SU-DHL-6 (cell line): Measurements from ENCODE around the gene IL1RL1.

Experiments used
- H2AFZ ChIP-seq: fragments of 200-600 bp; sonication (generic); 2 replicates; pipeline ENCODE4 v1.6.1; 2014; ENCODE audit warnings: low read depth, mild to moderate bottlenecking, moderate library complexity, mixed read lengths, antibody characterized with exemption, low read length; ENCODE audit not compliant: severe bottlenecking
- H3F3A ChIP-seq: fragments of 200-600 bp; shearing (Covaris generic); 2 replicates; pipeline ENCODE4 v1.6.0; 2016; ENCODE audit warnings: antibody characterized with exemption, mild to moderate bottlenecking; ENCODE audit not compliant: insufficient read depth
- H3K27ac ChIP-seq: fragments of 200-600 bp; sonication (generic); 2 replicates; pipeline ENCODE4 v1.5.1; 2016; ENCODE audit warnings: low read depth, mild to moderate bottlenecking, low read length, moderate library complexity, mixed read lengths
- H3K27me3 ChIP-seq: fragments of 200-600 bp; sonication (generic), shearing (Covaris generic); 2 replicates; pipeline ENCODE4 v1.6.0; 2014; ENCODE audit warnings: mild to moderate bottlenecking, low read length
- H3K36me3 ChIP-seq: fragments of 200-600 bp; sonication (generic); 2 replicates; pipeline ENCODE4 v1.6.1; 2014; ENCODE audit warnings: mild to moderate bottlenecking, low read length, mixed read lengths
- H3K4me2 ChIP-seq: fragments of 300-600, 200-600 bp; shearing (Covaris generic), sonication (generic); 2 replicates; pipeline ENCODE4 v1.6.0; 2014; ENCODE audit warnings: low read length, low read depth, mild to moderate bottlenecking; ENCODE audit not compliant: poor library complexity, severe bottlenecking
- H3K4me3 ChIP-seq: fragments of 200-600 bp; sonication (generic); 2 replicates; pipeline ENCODE4 v1.5.1; 2014; ENCODE audit warnings: antibody characterized with exemption, low read length, mild to moderate bottlenecking, mixed read lengths; ENCODE audit not compliant: insufficient read depth, poor library complexity, severe bottlenecking
- H3K79me2 ChIP-seq: fragments of 200-600 bp; sonication (generic); 2 replicates; pipeline ENCODE4 v1.6.1; 2014; ENCODE audit warnings: mild to moderate bottlenecking, low read length, moderate library complexity; ENCODE audit not compliant: insufficient read depth
- H3K9ac ChIP-seq: fragments of 200-600 bp; sonication (generic); 2 replicates; pipeline ENCODE4 v1.7.0; 2014; ENCODE audit warnings: mild to moderate bottlenecking, low read length
- H3K9me2 ChIP-seq: fragments of 200-600 bp; sonication (generic); replicated peaks from 2 replicates; pipeline ENCODE4 v1.6.1; 2014; ENCODE audit warnings: low read length; ENCODE audit not compliant: insufficient read depth
- H3K9me3 ChIP-seq: fragments of 200-600 bp; sonication (generic); 2 replicates; pipeline ENCODE4 v1.6.1; 2014; ENCODE audit warnings: low read length, mixed read lengths; ENCODE audit not compliant: insufficient read depth
- H4K20me1 ChIP-seq: fragments of 200-600 bp; sonication (generic); 2 replicates; pipeline ENCODE4 v1.6.1; 2014; ENCODE audit warnings: low read depth, mild to moderate bottlenecking, antibody characterized with exemption, low read length, moderate library complexity, mixed read lengths
- CTCF ChIP-seq: fragments of 200-600 bp; sonication (generic); IDR thresholded peaks from one replicate; pipeline ENCODE4 v1.5.1; 2017; ENCODE audit warnings: antibody characterized with exemption, mild to moderate bottlenecking, low read length, moderate library complexity; ENCODE audit not compliant: insufficient read depth, poor library complexity, severe bottlenecking
- EZH2phosphoT487 ChIP-seq: fragments of 200-600 bp; sonication (generic), shearing (Covaris generic); conservative IDR thresholded peaks from 2 replicates; pipeline ENCODE4 v1.6.1; 2018; ENCODE audit warnings: mild to moderate bottlenecking, antibody characterized with exemption, low read length, moderate library complexity, mixed read lengths

Gene IL1RL1

GRCh38 chr2:102356381-102356712 is 45.0 kb downstream of the IL1RL1 start:
- H3K9me2 ChIP-seq = no peaks in the 10 kb centered on the region
- peak overlapping the region; percentile 81 for H2AFZ ChIP-seq
- H3K27me3 ChIP-seq = no peaks in the 10 kb centered on the region
- H3F3A ChIP-seq = no peaks in the 10 kb centered on the region
- no peaks in the 10 kb centered on the region for H3K9me3 ChIP-seq
- H3K36me3 ChIP-seq = no peaks in the 10 kb centered on the region
- H4K20me1 ChIP-seq = no peaks in the 10 kb centered on the region
- peak overlapping the region; percentile 54 for H3K4me2 ChIP-seq
- H3K4me3 ChIP-seq = peak overlapping the region; percentile 44
- H3K79me2 ChIP-seq = no peaks in the 10 kb centered on the region
- no peak for TF ChIP-seq EZH2phosphoT487
- TF ChIP-seq CTCF = no peak
- H3K27ac ChIP-seq = no peak overlapping the region
- H3K9ac ChIP-seq = peak overlapping the region; percentile 50

GRCh38 chr2:102356741-102357140 is 45.4 kb downstream of the IL1RL1 start:
- Histone ChIP-seq H4K20me1 (no peaks in the 10 kb centered on the region), H3K9me3 (no peaks in the 10 kb centered on the region), H3F3A (no peaks in the 10 kb centered on the region), H3K27me3 (no peaks in the 10 kb centered on the region), H3K4me2 (peak overlapping the region; percentile 54), H3K36me3 (no peaks in the 10 kb centered on the region), H3K9ac (peak overlapping the region; percentile 50; the same call in 1 of the 2 replicates), H3K9me2 (no peaks in the 10 kb centered on the region), H3K27ac (no peak overlapping the region), H2AFZ (no peak overlapping the region), H3K4me3 (no peak overlapping the region), H3K79me2 (no peaks in the 10 kb centered on the region)
- TF ChIP-seq EZH2phosphoT487 (no peak), CTCF (no peak)

- no peaks in the 10 kb centered on the region for H3F3A ChIP-seq
- TF ChIP-seq EZH2phosphoT487 (no peak), CTCF (no peak)
- H3K9ac ChIP-seq = no peak overlapping the region
- H3K9me3 ChIP-seq = no peaks in the 10 kb centered on the region
- H3K27ac ChIP-seq = no peak overlapping the region
- H2AFZ ChIP-seq = no peak overlapping the region
- H3K4me3 ChIP-seq = no peak overlapping the region
- no peaks in the 10 kb centered on the region for H3K36me3 ChIP-seq
- H3K4me2 ChIP-seq = no peak overlapping the region
- H3K9me2 ChIP-seq = no peaks in the 10 kb centered on the region
- no peaks in the 10 kb centered on the region for H3K79me2 ChIP-seq
- H3K27me3 ChIP-seq = no peaks in the 10 kb centered on the region
- H4K20me1 ChIP-seq = no peaks in the 10 kb centered on the region
These were observed 46.6 kb downstream of the IL1RL1 start for GRCh38 chr2:102357937-102358336.

GRCh38 chr2:102358496-102358895 is 47.1 kb downstream of the IL1RL1 start:
- H3K4me3 ChIP-seq = no peak overlapping the region

More at GRCh38 chr2:102358496-102358895, 47.1 kb downstream of the IL1RL1 start:
- no peaks in the 10 kb centered on the region for H3F3A ChIP-seq
- H3K9ac ChIP-seq = no peak overlapping the region
- H3K79me2 ChIP-seq = no peaks in the 10 kb centered on the region
- H3K36me3 ChIP-seq = no peaks in the 10 kb centered on the region
- no peak overlapping the region for H3K4me2 ChIP-seq
- H4K20me1 ChIP-seq = no peaks in the 10 kb centered on the region
- H2AFZ ChIP-seq = no peak overlapping the region
- no peaks in the 10 kb centered on the region for H3K27me3 ChIP-seq
- TF ChIP-seq EZH2phosphoT487 = no peak
- TF ChIP-seq CTCF = no peak
- no peaks in the 10 kb centered on the region for H3K9me2 ChIP-seq
- H3K27ac ChIP-seq = no peak overlapping the region
- H3K9me3 ChIP-seq = no peaks in the 10 kb centered on the region
